Fibroblast of peridontal ligament (primary cell): Measurements from ENCODE around the gene RTN4RL1.
"Not testable (repeated sequence)": the region's sequence is repeated elsewhere in the genome, so short reads cannot be mapped to it uniquely, and the experiment has no call there.

ENCODE experiments used
- DNase-seq: peaks from one replicate; pipeline ENCODE4 v3.0.0-alpha.2; 2010; ENCODE audit errors: extremely low read depth

The RTN4RL1 gene

DNA sequence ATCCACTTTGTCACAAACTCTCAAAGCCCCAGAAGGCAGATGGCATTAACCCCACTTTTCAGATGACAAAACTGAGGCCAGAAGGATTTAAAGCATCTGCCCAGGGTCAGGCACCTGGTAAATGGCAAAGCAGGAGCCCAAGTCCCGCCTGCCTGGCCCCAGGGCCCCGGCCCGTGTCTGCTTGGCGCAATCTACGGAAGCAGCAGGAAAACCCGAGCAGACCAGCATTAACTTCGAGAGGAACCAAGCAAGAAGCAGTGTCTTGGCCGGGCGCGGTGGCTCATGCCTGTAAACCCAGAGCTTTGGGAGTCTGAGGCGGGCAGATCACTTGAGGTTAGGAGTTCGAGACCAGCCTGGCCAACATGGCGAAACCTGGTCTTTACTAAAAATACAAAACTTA, 21.6 kb downstream of the RTN4RL1 start:
- DNase-seq: no peak

GRCh38 chr17:2002767-2003329, 22.3 kb downstream of the RTN4RL1 start:
- no peak for DNase-seq

GRCh38 chr17:1999557-2000251, 25.4 kb downstream of the RTN4RL1 start:
- DNase-seq: peak; percentile 46

DNA sequence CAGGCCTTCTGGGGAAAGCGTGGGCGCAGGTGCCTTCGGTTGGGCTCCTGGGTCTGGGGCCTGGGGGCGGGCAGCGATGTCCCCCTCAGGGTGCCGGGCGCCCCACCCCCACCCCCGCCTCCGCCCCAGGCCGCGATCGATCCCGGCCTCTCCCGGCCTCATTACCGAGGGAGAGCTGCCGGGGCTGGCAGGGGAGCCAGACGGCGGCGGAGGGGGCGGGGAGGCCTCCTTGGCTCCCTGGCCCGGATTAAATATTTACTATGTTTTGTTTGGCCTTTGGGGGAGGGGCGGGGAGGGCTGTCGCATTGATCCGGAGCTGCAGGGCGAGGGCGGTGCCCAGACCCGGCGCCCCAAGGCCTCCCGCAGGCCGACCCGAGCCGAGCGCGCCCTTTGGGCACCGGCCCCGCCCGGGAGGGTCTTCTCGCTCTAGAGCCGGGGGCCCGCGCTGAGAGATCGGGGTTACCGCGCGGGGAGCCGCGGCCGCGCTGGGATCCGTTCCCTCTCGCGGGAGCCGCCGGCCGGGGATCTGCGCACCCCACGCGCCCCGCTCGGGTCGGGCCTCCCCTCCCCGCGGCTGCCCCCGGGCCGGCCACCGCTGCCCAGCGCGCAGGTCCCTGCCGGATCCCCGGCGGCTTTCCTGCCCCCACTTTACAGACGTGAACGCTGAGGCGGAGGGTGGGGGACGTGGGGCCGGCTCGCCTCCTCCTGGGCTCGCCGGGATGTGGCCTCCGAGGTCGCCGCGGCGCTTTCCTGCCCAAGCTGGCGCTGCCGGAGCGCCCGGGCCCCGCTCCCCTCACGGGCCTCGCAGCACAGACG, 27.0 kb downstream of the RTN4RL1 start:
- DNase-seq: no peak

DNA sequence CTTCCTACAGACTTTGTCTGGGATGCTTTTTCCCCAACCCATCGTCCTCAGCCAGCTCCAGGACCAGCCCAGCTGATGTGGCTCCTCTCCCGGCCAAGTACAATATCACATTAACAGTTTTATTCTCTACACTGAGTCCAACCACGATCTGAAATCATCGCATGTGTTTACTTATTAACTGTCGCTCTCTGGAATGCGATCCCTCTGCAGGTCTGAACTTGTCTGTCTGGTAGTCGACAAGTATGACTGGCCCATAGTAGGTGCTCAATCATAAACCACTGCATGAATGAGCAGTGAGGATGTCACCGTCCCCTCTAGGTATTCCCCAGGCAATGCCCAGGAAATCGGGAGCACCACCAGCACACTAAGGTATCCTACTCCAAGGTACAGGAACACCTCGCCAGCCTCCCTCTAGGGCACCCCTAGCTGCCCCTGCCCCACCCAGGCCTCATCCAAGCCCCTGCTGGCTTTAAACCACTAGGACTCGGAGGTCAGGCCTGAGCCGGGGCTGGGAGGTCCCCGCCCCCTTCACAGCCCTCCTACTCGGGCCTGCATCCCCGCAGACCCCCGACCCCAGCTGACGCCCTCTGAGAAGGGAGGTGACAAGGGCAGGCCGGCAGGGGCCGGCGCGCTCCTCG, 27.7 kb downstream of the RTN4RL1 start:
- no peak for DNase-seq

DNA sequence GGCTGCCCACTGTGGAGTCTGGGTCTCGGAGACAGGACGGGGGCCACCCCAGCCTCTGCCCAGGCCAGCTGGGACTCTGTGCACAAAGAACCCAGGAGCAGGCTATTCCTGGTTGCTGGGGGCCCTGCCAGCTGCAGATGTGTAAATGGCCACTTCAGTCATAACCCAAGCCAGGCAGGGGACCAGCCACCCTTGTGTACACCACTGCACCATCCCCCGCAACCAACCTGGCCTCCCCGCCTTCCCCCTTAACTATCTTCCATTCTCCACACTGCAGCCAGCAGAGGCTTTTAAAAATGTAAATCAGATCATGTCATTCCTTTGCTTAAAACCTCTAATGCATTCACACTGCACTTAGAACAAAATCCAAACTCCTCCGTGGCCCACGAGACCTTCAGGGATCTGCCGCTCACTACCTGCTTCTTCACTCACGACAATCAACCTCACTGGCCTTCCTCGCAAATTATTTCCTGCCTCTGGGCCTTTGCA, 28.3 kb downstream of the RTN4RL1 start:
- no peak for DNase-seq

DNA sequence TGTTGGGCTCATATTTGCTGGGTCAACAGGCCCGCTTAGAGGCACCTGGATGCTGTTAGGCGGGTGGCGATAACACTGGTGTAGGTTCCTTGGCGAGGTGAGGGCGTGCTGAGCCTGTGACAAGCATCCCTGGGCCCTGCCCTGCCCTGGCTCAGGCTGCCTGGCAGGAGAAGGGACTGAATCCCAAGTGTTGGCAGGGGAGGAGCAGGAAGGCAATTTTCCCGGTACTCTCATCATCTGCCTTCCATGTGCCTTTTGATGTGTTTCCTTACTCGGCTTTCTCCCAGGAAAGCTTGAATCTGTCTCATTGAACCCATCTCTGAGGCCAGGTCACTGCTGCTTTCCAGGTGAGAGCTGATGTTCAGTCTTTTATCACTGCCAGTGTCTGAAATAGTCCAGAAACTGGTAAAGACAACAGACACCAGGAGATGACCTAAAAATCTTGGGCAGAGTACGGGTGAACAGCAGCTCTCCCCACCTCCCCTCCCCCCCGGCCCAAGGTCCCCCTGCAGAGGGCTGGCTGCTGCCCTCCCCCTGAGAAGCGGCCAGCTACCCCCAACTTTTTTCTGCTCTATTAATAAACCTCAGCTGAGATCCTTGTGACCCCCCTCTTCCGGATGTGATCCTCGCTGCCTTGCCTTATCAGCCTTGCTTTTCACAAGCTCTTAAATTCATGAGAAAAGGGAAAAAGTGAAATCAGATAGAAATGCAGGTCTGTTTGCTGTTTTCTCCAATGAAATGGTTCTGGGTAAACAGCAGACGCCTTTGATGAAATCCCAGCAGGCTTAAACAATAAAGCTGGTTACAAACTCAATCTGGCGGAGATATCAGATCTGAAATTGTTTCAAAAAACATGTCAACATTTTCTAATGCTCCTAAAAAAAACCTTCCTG, 29.0 kb downstream of the RTN4RL1 start:
- no peak for DNase-seq

DNA sequence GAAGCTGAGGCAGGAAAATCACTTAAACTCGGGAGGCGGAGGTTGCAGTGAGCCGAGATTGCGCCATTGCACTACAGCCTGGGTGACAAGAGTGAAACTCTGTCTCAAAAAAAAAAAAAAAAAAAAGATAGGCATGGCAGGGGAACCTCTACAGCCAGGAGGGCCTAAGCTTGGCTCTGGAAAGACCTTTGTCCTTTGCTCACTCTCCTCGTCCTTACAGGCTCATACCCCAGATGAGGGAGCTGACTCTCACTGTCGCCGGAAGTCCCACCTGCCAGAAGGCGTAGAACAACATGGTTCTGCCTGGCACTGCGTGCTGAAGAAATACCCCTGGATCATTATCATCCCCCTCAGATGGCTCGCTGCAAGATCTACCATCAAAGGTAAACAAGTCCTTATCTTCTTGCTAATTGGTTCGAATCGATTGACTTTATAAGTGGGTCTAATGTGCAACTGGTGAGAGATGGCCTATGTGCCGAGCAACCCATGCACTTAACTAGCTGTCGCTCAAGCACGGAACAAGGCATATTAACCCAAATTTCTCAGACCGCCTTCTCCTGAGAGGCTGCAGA, 29.7 kb downstream of the RTN4RL1 start:
- DNase-seq: no peak

- DNase-seq: no peak
Measured at GRCh38 chr17:1994707-1995106, 30.4 kb downstream of the RTN4RL1 start.

GRCh38 chr17:1992541-1992940, 32.6 kb downstream of the RTN4RL1 start:
- no peak for DNase-seq

DNA sequence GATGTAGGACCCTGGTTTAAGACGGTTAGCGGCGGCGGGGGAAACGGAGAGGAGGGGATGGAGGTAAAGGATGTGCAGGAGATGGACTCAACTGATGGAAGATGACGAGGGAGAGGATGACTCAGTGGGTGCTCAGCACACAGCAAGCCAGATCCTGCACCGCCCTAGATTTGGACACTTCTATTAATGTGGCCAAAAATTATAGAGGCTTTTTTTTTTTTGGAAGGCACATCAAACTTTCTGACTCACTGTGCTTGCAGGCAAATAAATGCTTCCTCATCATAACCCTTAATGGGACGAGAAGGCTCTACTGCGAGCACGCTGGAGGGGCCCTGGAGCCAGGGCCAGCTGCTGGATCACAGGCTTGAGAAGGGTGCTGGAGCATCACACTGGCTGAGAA, 36.0 kb downstream of the RTN4RL1 start:
- peak; percentile 90 for DNase-seq

DNA sequence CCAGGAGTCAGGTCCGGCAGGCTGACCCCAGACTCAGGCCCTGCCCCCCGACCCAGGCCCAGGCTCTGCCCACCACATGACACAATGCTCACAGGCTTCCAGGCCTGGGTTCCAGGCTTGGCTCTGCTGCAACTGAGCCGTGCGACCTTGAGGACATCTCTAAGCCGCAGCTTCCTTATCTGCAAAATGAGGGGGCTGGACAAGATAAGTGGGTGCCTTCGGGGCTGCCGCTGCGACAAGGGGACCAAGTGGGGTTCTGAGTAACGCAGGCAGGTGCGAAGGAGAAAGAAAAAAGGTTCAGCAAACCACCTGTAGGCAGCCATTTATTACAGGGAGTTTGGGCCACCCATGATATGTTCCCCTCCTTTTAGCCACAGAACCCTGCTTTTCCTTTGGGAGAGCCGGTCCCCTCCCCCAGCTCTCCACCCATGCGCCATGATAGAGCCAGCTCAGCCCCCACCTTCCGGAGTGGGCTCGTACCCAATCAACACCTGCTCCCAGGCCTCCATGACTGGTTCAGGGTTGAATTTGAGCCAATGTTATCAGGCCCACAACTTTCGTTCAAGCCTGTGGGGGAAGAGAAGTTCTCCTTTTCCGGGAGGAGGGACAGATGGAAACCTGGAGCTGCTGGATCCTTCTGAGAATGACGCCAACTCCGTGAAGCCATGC, 38.2 kb downstream of the RTN4RL1 start:
- DNase-seq: no peak

DNA sequence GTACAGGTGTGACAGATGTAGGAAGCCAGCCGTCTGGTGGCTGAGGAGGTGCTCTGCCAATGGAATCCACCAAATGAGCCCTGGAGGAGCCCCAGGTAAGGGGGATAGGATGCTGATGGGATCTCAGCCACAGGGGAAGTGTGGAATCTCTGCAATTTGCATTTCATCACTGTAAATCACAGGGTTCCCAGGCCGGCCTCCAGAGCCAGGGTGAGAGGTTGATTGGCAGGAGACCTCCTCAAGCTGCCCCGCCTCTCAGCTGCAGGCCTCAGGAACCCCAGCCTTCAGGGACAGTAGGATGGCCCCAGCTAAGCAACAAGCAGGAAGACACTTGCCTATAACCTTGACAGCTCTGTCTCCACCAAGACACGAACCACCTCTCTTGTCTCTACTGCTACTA, 39.4 kb downstream of the RTN4RL1 start:
- no peak for DNase-seq

DNA sequence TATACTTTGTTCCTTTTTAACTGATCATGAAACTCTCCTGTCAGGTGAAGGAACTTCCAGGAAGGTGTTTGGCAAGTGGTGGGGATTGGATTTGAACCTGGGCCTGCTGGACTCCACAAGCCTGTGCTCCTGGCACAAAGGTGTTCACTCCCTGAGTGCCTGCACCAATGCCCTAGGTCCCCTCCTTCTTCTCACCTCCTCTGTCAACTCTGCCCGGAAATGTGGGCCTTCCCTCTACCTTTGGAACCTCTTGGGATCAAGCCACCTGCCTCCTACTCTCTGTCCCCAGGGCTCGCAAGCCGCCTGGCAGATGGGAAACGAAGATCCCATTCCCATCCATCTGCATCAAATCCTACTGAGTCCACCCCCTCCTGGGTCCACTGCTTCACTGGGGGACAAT, 40.0 kb downstream of the RTN4RL1 start:
- DNase-seq: no peak

DNA sequence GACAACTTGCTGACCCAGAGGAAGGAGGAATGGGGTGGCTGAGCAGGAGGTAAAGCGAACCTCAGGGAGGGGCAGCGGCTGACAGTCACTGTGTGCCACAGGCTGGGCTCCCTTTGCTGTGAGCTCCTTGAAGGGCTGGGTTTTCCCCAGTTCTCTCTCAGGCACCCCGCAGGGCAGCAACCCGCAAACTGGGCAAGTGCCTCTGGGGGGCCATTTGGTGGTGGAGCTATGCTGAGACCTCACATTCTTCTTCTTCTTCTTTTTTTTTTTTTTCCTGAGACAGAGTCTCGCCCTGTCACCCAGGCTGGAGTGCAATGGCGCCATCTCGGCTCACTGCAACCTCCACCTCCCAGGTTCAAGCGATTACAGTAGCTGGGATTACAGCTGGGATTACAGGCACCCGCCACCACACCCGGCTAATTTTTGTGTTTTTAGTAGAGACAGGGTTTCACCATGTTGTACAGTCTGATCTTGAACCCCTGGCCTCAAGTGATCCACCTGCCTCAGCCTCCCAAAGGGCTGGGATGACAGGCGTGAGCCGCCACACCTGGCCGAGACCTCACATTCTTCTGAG, 42.3 kb downstream of the RTN4RL1 start:
- DNase-seq: not testable (repeated sequence)

DNA sequence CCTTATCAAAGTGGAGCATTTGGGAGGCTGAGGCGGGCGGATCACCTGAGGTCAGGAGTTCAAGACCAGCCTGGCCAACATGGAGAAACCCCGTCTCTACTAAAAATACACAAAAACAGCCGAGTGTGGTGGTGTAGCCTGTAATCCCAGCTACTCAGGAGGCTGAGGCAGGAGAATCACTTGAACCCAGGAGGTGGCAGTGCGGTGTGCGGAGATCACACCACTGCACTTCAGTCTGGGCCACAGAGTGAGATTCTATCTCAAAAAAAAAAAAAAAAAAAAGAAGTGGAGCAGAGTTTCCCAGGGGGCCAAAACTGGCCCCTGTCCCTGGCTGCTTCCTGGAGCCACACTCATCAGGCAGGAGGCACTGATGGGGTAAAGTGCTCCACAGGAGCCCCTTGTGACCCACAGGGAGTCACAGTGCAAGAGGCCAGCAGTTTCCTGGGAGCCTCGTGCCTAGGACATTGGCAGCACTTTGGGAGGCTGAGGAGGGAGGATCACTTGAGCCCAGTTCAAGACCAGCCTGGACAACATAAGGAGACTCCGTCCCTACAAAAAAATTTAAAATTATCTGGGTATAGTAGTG, 44.4 kb downstream of the RTN4RL1 start:
- DNase-seq: no peak

DNA sequence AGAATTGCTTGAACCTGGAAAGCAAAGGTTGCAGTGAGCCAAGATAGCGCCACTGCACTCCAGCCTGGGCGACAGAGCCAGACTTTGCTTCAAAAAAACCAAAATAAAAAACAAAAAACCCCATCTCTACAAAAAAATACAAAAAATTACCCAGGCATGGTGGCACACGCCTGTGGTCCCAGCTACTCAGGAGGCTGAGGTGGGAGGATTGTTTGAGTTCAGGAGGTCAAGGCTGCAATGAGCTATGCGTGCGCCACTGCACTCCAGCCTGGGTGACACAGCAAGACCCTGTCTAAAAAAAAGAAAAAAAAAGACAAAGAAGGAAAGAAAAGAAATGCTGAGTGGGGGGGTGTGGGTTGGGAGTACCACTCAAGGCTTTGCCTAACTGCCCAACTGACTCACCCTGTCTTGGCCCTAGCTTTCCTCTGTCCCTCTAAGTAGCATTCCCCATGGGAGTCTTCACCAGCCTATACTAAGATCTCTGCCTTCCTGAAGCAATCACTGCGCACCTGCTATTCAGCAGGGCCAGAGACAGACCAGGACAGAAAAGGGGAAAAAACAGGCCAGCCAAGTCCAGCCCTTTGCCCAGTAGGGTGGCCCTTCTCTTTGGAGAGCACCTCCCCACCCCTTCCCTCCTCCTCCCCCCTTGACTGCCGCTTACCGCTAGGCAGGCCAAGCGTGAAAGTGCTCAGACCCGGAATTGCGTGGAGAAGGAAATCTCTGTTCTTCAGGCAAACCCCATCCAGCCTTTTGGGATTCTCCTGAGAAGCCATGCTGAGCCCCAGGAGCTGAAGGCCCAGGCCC, 45.8 kb downstream of the RTN4RL1 start:
- no peak for DNase-seq

- no peak for DNase-seq
Measured at GRCh38 chr17:1978396-1978949, 46.7 kb downstream of the RTN4RL1 start.
